H9 (cell line): ENCODE data around the gene TBXA2R. TPM values are rescaled to one million over a fixed set of nuclear protein-coding genes. Genes with fewer than 3 reads are reported as not detected.

Experiments
- DNase-seq: peaks from one replicate; pipeline ENCODE4 v3.0.0-alpha.2; 2017
- H2AFZ ChIP-seq: one replicate; pipeline ENCODE4 v1.6.1; 2013; ENCODE audit warnings: mild to moderate bottlenecking, low read length, control low read depth, moderate library complexity
- H2AK5ac ChIP-seq: 2 replicates; pipeline ENCODE4 v1.6.1; 2013; ENCODE audit warnings: low read length, control low read depth, mixed read lengths; ENCODE audit not compliant: insufficient read length
- H2BK120ac ChIP-seq: one replicate; pipeline ENCODE4 v1.6.1; 2013; ENCODE audit warnings: low read depth, mild to moderate bottlenecking, low read length, control low read depth, inconsistent platforms; ENCODE audit not compliant: poor library complexity, severe bottlenecking
- H2BK12ac ChIP-seq: 2 replicates; pipeline ENCODE4 v1.6.1; 2013; ENCODE audit warnings: low read length, control low read depth, mixed read lengths, low read depth; ENCODE audit not compliant: insufficient read length
- H2BK15ac ChIP-seq: 2 replicates; pipeline ENCODE4 v1.6.1; 2013; ENCODE audit warnings: low read depth, low read length, control low read depth
- H2BK20ac ChIP-seq: one replicate; pipeline ENCODE4 v1.6.1; 2013; ENCODE audit warnings: low read depth, mild to moderate bottlenecking, low read length, control low read depth, inconsistent platforms; ENCODE audit not compliant: poor library complexity, severe bottlenecking
- H2BK5ac ChIP-seq: 2 replicates; pipeline ENCODE4 v1.6.1; 2013; ENCODE audit warnings: low read length, control low read depth, mixed read lengths; ENCODE audit not compliant: insufficient read length
- H3K14ac ChIP-seq: 2 replicates; pipeline ENCODE4 v1.6.1; 2013; ENCODE audit warnings: low read length, control low read depth; ENCODE audit not compliant: insufficient read depth
- H3K18ac ChIP-seq: 2 replicates; pipeline ENCODE4 v1.6.1; 2013; ENCODE audit warnings: low read depth, mild to moderate bottlenecking, mixed read lengths, low read length, control low read depth; ENCODE audit not compliant: insufficient read length
- H3K23ac ChIP-seq: 2 replicates; pipeline ENCODE4 v1.6.1; 2013; ENCODE audit warnings: low read length, control low read depth, mixed read lengths, low read depth; ENCODE audit not compliant: insufficient read length
- H3K23me2 ChIP-seq: 2 replicates; pipeline ENCODE4 v1.6.1; 2013; ENCODE audit warnings: low read depth, mild to moderate bottlenecking, mixed read lengths, low read length, control low read depth; ENCODE audit not compliant: insufficient read length, poor library complexity, severe bottlenecking
- H3K27ac ChIP-seq: 2 replicates; pipeline ENCODE4 v1.5.1; 2013; ENCODE audit warnings: low read length, control low read depth, mixed read lengths, low read depth; ENCODE audit not compliant: insufficient read length
- H3K27me3 ChIP-seq: 2 replicates; pipeline ENCODE4 v1.6.1; 2013; ENCODE audit warnings: low read length, control low read depth, inconsistent platforms; ENCODE audit not compliant: insufficient read depth
- H3K4ac ChIP-seq: 2 replicates; pipeline ENCODE4 v1.6.1; 2013; ENCODE audit warnings: low read depth, mild to moderate bottlenecking, control low read depth, inconsistent platforms, low read length, moderate library complexity
- H3K4me1 ChIP-seq: 2 replicates; pipeline ENCODE4 v1.6.1; 2013; ENCODE audit warnings: low read length, control low read depth, inconsistent platforms; ENCODE audit not compliant: insufficient read depth
- H3K4me2 ChIP-seq: 2 replicates; pipeline ENCODE4 v1.6.1; 2013; ENCODE audit warnings: low read length, control low read depth, mixed read lengths; ENCODE audit not compliant: insufficient read length, insufficient read depth
- H3K56ac ChIP-seq: 2 replicates; pipeline ENCODE4 v1.6.1; 2013; ENCODE audit warnings: low read depth, mild to moderate bottlenecking, mixed read lengths, low read length, control low read depth; ENCODE audit not compliant: insufficient read length
- H3K79me1 ChIP-seq: 2 replicates; pipeline ENCODE4 v1.6.1; 2013; ENCODE audit warnings: low read depth, mild to moderate bottlenecking, moderate library complexity, low read length, control low read depth, inconsistent platforms; ENCODE audit not compliant: insufficient read depth, poor library complexity, severe bottlenecking
- H3K79me2 ChIP-seq: 2 replicates; pipeline ENCODE4 v1.6.1; 2013; ENCODE audit warnings: low read length, control low read depth, inconsistent platforms; ENCODE audit not compliant: insufficient read depth
- H3K9ac ChIP-seq: 2 replicates; pipeline ENCODE4 v1.6.1; 2013; ENCODE audit warnings: low read length, control low read depth, mixed read lengths; ENCODE audit not compliant: insufficient read length; ENCODE audit errors: extremely low read depth
- H3K9me3 ChIP-seq: one replicate; pipeline ENCODE4 v1.6.1; 2013; ENCODE audit warnings: low read depth, low read length, inconsistent platforms; ENCODE audit not compliant: control insufficient read depth
- H3T11ph ChIP-seq: one replicate; pipeline ENCODE4 v1.6.1; 2013; ENCODE audit warnings: mild to moderate bottlenecking, low read length, control low read depth, inconsistent platforms
- H4K20me1 ChIP-seq: one replicate; pipeline ENCODE4 v1.6.1; 2013; ENCODE audit not compliant: control insufficient read depth, insufficient read length, insufficient read depth
- H4K5ac ChIP-seq: 2 replicates; pipeline ENCODE4 v1.6.1; 2013; ENCODE audit warnings: low read depth, mild to moderate bottlenecking, mixed read lengths, low read length, control low read depth; ENCODE audit not compliant: insufficient read length
- H4K8ac ChIP-seq: replicated peaks from 2 replicates; pipeline ENCODE4 v1.6.1; 2013; ENCODE audit warnings: low read length, control low read depth, mixed read lengths, low read depth; ENCODE audit not compliant: insufficient read length
- H4K91ac ChIP-seq: 2 replicates; pipeline ENCODE4 v1.6.1; 2013; ENCODE audit warnings: low read depth, mild to moderate bottlenecking, moderate library complexity, mixed read lengths, low read length, control low read depth; ENCODE audit not compliant: insufficient read length
- H3K27ac Mint-ChIP-seq, 3 experiments: 2 replicates in 2 of 3; 3 replicates in 1 of 3; pipeline ENCODE4 v1.8.0; 2020 to 2021; ENCODE audit warnings: mixed read lengths in 3 of 3, mild to moderate bottlenecking in 1 of 3, moderate library complexity in 1 of 3
- H3K27me3 Mint-ChIP-seq: 2 replicates; pipeline ENCODE4 v1.8.0; 2021; ENCODE audit warnings: low read depth, mild to moderate bottlenecking, moderate library complexity, mixed read lengths
- H3K36me3 Mint-ChIP-seq, 3 experiments: 2 replicates in 2 of 3; 3 replicates in 1 of 3; pipeline ENCODE4 v1.8.0; 2020 to 2021; ENCODE audit warnings: low read depth in 3 of 3, mixed read lengths in 3 of 3; ENCODE audit not compliant: insufficient read depth in 1 of 3
- H3K4me1 Mint-ChIP-seq, 2 experiments: 2 replicates each; pipeline ENCODE4 v1.8.0; 2020; ENCODE audit warnings: mixed read lengths in 2 of 2
- H3K4me3 Mint-ChIP-seq, 2 experiments: 2 replicates in 1 of 2; 3 replicates in 1 of 2; pipeline ENCODE4 v1.8.0; 2020 to 2021; ENCODE audit warnings: mild to moderate bottlenecking in 2 of 2, mixed read lengths in 2 of 2, moderate library complexity in 1 of 2
- H3K9me3 Mint-ChIP-seq, 2 experiments: 2 replicates in 1 of 2; 3 replicates in 1 of 2; pipeline ENCODE4 v1.8.0; 2020; ENCODE audit warnings: mild to moderate bottlenecking in 2 of 2, mixed read lengths in 2 of 2, moderate library complexity in 1 of 2
- WGBS: extraction: QIAGEN DNeasy Blood & Tissue Kit; methylation state at CpG from one replicate; pipeline ENCODE4 v1.1.7; 2013; ENCODE audit warnings: missing lambda C conversion rate, low lambda C conversion rate, mixed read lengths; ENCODE audit not compliant: insufficient read length; ENCODE audit errors: extremely low coverage; 5-methylcytosine and 5-hydroxymethylcytosine counted together
- total RNA-seq: library from RNA; stranded (reverse); gene quantifications from 2 replicates; pipeline ENCODE4 v1.2.1, GENCODE V29; 2021
- TF ChIP-seq, protein P1 (sequence below): fragments of 200-600 bp; sonication (generic); conservative IDR thresholded peaks from 3 replicates; pipeline ENCODE4 v1.8.0; 2021; ENCODE audit warnings: antibody characterized with exemption, mild to moderate bottlenecking

TBXA2R gene
- total RNA-seq, 1 experiment from 2014 or later, result 0.63 TPM

- H3K79me2 ChIP-seq, result peaks cover 7% of the 10 kb centered on the region; the same call in 1 of the 2 replicates
- H4K20me1 ChIP-seq, result no peaks in the 10 kb centered on the region
- no peak overlapping the region for H2BK5ac ChIP-seq
- H2BK120ac ChIP-seq, result no peak overlapping the region
- no peak overlapping the region for H2AK5ac ChIP-seq
- Mint-ChIP-seq H3K27ac (peak overlapping the region; percentile 54 to 100 (median 99); a peak in 5 of 7 replicates), H3K4me3 (peak overlapping the region; percentile 96 to 97), H3K27me3 (no peaks in the 10 kb centered on the region; the same call in 1 of the 2 replicates), H3K4me1 (peaks cover 4 to 13% of the 10 kb centered on the region in 2 experiments), H3K36me3 (peaks cover 6 to 22% (median 13%) of the 10 kb centered on the region in 3 experiments; a peak in 6 of 7 replicates), H3K9me3 (no peaks in the 10 kb centered on the region)
- H4K91ac ChIP-seq, result no peak overlapping the region
- H3K4ac ChIP-seq, result no peak overlapping the region
- H3K9ac ChIP-seq, result peak overlapping the region; percentile 66
- H2BK20ac ChIP-seq, result no peak overlapping the region
- peaks cover 5% of the 10 kb centered on the region for H3K23me2 ChIP-seq
- H3K4me1 ChIP-seq, result 0 out of 2 replicates have a peak, but pooled peaks cover 2% of the 10 kb centered on the region
- H2AFZ ChIP-seq, result no peak overlapping the region
- H3K27me3 ChIP-seq, result no peaks in the 10 kb centered on the region
- no peak overlapping the region for H3K56ac ChIP-seq
- no peak overlapping the region for H4K5ac ChIP-seq
- no peak overlapping the region for H3K27ac ChIP-seq
- no peaks in the 10 kb centered on the region for H3K9me3 ChIP-seq
- no peak overlapping the region for H3T11ph ChIP-seq
- no peak overlapping the region for H3K23ac ChIP-seq
- H2BK12ac ChIP-seq, result no peak overlapping the region
- no peak for DNase-seq
- no peak overlapping the region for H4K8ac ChIP-seq
- H3K14ac ChIP-seq, result no peak overlapping the region
- no peak overlapping the region for H2BK15ac ChIP-seq
- no CpG with 5 or more reads among the region's 21 CpGs for WGBS
- no peak overlapping the region for H3K18ac ChIP-seq
- TF ChIP-seq, protein P1, sequence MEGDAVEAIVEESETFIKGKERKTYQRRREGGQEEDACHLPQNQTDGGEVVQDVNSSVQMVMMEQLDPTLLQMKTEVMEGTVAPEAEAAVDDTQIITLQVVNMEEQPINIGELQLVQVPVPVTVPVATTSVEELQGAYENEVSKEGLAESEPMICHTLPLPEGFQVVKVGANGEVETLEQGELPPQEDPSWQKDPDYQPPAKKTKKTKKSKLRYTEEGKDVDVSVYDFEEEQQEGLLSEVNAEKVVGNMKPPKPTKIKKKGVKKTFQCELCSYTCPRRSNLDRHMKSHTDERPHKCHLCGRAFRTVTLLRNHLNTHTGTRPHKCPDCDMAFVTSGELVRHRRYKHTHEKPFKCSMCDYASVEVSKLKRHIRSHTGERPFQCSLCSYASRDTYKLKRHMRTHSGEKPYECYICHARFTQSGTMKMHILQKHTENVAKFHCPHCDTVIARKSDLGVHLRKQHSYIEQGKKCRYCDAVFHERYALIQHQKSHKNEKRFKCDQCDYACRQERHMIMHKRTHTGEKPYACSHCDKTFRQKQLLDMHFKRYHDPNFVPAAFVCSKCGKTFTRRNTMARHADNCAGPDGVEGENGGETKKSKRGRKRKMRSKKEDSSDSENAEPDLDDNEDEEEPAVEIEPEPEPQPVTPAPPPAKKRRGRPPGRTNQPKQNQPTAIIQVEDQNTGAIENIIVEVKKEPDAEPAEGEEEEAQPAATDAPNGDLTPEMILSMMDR, result no peak
- no peaks in the 10 kb centered on the region for H3K79me1 ChIP-seq
- H3K4me2 ChIP-seq, result peak overlapping the region; percentile 93
Observed at GRCh38 chr19:3625996-3626472, 19.4 kb upstream of the TBXA2R start.
